ENCODE results near the gene IFRD1.

The IFRD1 gene

DNA sequence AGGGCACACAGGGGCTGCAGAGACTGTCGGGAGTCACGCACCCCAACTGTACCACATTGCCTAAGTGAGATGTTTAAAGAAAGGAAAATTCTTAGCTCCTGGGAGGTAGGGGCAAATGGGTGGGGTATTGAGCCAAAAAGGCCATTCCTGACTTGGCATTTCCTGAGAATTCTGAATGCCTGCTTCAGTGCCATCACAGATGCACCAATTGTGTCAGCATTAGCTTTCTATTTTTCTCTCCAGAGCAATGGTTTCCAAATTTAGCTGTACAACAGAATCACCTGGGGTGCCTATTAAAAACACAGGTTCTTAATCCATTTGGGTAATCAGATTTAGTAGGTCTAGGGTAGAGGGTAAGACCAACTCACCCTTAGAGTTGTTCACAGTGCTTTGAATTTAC lies 73.6 kb downstream of the IFRD1 start:
- no peak for DNase-seq
